ENCODE data around the gene PKN3.
A peak's percentile ranks its signal among the peaks of the same experiment; 100 is the strongest.

The PKN3 gene

DNA sequence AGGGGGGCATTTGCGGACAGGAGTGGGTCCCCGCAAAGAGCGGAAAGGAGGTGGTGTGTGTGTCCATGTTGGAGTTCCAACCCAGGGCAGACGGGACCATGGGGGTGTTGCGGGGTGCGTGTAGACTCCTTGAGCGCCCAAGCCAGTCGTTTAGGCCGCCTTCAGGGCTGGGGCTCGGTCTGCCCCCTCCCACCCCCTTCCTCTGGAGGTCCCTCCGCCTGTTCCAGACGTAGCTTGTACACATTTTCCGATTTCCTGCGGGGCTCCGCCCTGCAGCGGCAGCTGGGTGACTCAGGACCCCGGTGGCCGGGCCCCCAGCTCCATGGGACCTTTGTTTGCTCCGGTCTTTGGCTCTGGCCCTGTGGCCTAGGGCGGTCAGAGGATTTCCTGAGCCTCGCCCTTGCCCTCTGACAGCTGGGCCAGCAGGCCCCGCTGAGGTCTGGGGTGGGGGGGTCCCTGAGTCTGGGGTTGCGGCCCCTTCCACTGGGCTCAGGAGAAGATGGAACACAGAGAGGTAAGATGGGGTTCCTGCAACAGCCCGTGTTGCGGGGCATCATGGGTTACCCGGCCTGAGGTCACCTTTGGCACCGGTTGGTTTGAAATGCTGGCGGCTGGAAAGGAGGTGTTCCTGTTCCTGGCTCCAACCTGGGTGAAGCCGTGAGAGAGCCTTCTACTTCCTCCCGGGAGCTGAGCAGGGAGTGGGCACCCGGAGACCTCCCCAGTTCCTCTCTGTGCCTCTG lies 1.5 kb downstream of the PKN3 start:
- Histone ChIP-seq H3K27me3 (ENCODE audit: insufficient read depth, poor library complexity, severe bottlenecking) (no peaks in the 10 kb centered on the region), H3K27ac (ENCODE audit: poor library complexity, severe bottlenecking) (peak overlapping the region; percentile 53), H3K36me3 (ENCODE audit: low read depth) (0 out of 2 replicates have a peak, but pooled peaks cover 4% of the 10 kb centered on the region), H3K4me1 (ENCODE audit: insufficient read depth, poor library complexity, severe bottlenecking) (no peaks in the 10 kb centered on the region), H3K4me3 (ENCODE audit: severe bottlenecking) (no peak overlapping the region), H3K9me3 (ENCODE audit: severe bottlenecking) (no peaks in the 10 kb centered on the region)
- DNase-seq (ENCODE audit: low spot score) (no peak), ATAC-seq (ENCODE audit: low read depth) (no peak)
- TF ChIP-seq, protein P1, sequence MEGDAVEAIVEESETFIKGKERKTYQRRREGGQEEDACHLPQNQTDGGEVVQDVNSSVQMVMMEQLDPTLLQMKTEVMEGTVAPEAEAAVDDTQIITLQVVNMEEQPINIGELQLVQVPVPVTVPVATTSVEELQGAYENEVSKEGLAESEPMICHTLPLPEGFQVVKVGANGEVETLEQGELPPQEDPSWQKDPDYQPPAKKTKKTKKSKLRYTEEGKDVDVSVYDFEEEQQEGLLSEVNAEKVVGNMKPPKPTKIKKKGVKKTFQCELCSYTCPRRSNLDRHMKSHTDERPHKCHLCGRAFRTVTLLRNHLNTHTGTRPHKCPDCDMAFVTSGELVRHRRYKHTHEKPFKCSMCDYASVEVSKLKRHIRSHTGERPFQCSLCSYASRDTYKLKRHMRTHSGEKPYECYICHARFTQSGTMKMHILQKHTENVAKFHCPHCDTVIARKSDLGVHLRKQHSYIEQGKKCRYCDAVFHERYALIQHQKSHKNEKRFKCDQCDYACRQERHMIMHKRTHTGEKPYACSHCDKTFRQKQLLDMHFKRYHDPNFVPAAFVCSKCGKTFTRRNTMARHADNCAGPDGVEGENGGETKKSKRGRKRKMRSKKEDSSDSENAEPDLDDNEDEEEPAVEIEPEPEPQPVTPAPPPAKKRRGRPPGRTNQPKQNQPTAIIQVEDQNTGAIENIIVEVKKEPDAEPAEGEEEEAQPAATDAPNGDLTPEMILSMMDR (IDR thresholded peaks at IDR 0.05; ENCODE audit: poor library complexity, severe bottlenecking): no peak

DNA sequence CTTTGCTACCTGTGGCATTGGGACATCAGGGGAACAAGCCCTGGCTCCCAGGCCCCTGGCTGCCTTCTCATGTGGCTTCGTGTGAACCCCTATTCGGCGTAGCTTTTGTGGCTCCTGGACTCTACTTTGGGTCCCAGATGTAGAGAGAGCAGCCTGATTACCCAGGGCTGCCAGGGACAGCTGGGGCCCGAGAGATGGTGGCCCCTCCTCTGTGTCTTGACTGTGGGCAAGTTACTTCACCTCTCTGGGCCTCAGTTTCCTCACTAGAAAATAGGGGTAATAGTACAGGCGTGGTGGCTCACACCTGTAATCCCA lies 2.0 kb downstream of the PKN3 start:
- H3K27ac ChIP-seq (ENCODE audit: poor library complexity, severe bottlenecking): no peak overlapping the region
- H3K4me1 ChIP-seq (ENCODE audit: insufficient read depth, poor library complexity, severe bottlenecking): no peaks in the 10 kb centered on the region
- TF ChIP-seq, protein P1 (IDR thresholded peaks at IDR 0.05; ENCODE audit: poor library complexity, severe bottlenecking): no peak
- H3K36me3 ChIP-seq (ENCODE audit: low read depth): 0 out of 2 replicates have a peak, but pooled peaks cover 4% of the 10 kb centered on the region
- no peak for DNase-seq (ENCODE audit: low spot score)
- H3K9me3 ChIP-seq (ENCODE audit: severe bottlenecking): no peaks in the 10 kb centered on the region
- ATAC-seq (ENCODE audit: low read depth): no peak
- no peaks in the 10 kb centered on the region for H3K27me3 ChIP-seq (ENCODE audit: insufficient read depth, poor library complexity, severe bottlenecking)
- H3K4me3 ChIP-seq (ENCODE audit: severe bottlenecking): no peak overlapping the region

DNA sequence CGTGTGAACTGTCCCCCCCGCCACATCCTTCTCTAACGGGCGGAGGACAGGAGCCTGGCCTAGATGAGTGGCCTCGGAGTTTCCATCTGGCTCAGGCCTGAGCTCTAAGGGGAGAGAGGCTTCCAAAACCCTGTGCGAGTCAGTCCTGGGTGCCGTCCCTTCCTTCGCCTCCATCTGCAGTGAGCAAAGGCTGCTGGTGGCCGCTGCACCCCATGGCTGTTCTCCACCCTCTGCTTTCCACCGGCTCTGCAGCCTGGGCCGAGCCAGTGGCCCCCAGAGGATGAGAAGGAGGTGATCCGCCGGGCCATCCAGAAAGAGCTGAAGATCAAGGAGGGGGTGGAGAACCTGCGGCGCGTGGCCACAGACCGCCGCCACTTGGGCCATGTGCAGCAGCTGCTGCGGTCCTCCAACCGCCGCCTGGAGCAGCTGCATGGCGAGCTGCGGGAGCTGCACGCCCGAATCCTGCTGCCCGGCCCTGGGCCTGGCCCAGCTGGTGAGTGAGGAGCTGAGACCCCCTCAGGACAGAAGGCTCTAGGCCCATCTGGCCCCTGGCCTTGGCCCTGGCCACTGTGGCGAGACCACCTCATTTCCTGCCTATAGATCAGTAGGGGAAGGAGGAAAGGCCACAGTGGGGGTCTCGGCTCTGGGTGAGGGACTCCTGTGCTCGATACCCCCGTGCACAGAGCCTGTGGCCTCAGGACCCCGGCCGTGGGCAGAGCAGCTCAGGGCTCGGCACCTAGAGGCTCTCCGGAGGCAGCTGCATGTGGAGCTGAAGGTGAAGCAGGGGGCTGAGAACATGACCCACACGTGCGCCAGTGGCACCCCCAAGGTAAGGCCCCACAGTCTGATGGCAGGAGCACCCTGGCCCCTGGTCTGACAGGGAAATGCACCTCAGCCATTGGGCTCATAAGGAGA lies 3.0 kb downstream of the PKN3 start:
- Histone ChIP-seq H3K27ac (ENCODE audit: poor library complexity, severe bottlenecking) (no peak overlapping the region), H3K27me3 (ENCODE audit: insufficient read depth, poor library complexity, severe bottlenecking) (no peaks in the 10 kb centered on the region), H3K4me1 (ENCODE audit: insufficient read depth, poor library complexity, severe bottlenecking) (no peaks in the 10 kb centered on the region), H3K4me3 (ENCODE audit: severe bottlenecking) (no peak overlapping the region), H3K36me3 (ENCODE audit: low read depth) (0 out of 2 replicates have a peak, but pooled peaks cover 4% of the 10 kb centered on the region), H3K9me3 (ENCODE audit: severe bottlenecking) (no peaks in the 10 kb centered on the region)
- ATAC-seq (ENCODE audit: low read depth): no peak
- DNase-seq (ENCODE audit: low spot score): no peak
- TF ChIP-seq, protein P1 (IDR thresholded peaks at IDR 0.05; ENCODE audit: poor library complexity, severe bottlenecking): no peak

DNA sequence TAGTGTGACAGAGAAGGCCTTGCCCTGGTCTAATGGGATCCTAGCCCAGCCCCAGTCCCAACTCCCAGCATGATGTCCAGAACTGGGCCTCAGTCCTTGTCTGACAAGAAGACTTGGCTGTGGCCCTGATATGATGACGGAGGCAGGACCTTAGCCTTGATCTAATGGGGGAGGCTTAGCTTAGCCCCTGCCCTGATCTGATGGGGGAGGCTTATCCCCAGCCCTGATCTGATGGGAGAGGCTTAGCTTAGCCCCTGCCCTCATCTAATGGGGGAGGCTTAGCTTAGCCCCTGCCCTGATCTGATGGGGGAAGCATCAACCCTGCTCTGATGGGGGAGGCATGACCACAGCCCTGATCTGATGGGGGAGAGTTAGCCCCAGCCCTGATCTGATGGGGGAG lies 3.7 kb downstream of the PKN3 start:
- ATAC-seq (ENCODE audit: low read depth) (no peak), DNase-seq (ENCODE audit: low spot score) (no peak)
- H3K27me3 ChIP-seq (ENCODE audit: insufficient read depth, poor library complexity, severe bottlenecking): no peaks in the 10 kb centered on the region
- H3K4me3 ChIP-seq (ENCODE audit: severe bottlenecking): no peak overlapping the region
- 0 out of 2 replicates have a peak, but pooled peaks cover 4% of the 10 kb centered on the region for H3K36me3 ChIP-seq (ENCODE audit: low read depth)
- no peak overlapping the region for H3K27ac ChIP-seq (ENCODE audit: poor library complexity, severe bottlenecking)
- TF ChIP-seq, protein P1 (IDR thresholded peaks at IDR 0.05; ENCODE audit: poor library complexity, severe bottlenecking): no peak
- H3K9me3 ChIP-seq (ENCODE audit: severe bottlenecking): no peaks in the 10 kb centered on the region
- no peaks in the 10 kb centered on the region for H3K4me1 ChIP-seq (ENCODE audit: insufficient read depth, poor library complexity, severe bottlenecking)
